NCI-H146 (cell line): ENCODE results near the gene SSRP1.
"Not testable (repeated sequence)": the region's sequence is repeated elsewhere in the genome, so short reads cannot be mapped to it uniquely, and the experiment has no call there.

ENCODE experiments used
- DNase-seq: peaks from one replicate; lab custom pipeline; 2025; lab: John Stamatoyannopoulos, UW

Gene SSRP1, protein sequence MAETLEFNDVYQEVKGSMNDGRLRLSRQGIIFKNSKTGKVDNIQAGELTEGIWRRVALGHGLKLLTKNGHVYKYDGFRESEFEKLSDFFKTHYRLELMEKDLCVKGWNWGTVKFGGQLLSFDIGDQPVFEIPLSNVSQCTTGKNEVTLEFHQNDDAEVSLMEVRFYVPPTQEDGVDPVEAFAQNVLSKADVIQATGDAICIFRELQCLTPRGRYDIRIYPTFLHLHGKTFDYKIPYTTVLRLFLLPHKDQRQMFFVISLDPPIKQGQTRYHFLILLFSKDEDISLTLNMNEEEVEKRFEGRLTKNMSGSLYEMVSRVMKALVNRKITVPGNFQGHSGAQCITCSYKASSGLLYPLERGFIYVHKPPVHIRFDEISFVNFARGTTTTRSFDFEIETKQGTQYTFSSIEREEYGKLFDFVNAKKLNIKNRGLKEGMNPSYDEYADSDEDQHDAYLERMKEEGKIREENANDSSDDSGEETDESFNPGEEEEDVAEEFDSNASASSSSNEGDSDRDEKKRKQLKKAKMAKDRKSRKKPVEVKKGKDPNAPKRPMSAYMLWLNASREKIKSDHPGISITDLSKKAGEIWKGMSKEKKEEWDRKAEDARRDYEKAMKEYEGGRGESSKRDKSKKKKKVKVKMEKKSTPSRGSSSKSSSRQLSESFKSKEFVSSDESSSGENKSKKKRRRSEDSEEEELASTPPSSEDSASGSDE

DNA sequence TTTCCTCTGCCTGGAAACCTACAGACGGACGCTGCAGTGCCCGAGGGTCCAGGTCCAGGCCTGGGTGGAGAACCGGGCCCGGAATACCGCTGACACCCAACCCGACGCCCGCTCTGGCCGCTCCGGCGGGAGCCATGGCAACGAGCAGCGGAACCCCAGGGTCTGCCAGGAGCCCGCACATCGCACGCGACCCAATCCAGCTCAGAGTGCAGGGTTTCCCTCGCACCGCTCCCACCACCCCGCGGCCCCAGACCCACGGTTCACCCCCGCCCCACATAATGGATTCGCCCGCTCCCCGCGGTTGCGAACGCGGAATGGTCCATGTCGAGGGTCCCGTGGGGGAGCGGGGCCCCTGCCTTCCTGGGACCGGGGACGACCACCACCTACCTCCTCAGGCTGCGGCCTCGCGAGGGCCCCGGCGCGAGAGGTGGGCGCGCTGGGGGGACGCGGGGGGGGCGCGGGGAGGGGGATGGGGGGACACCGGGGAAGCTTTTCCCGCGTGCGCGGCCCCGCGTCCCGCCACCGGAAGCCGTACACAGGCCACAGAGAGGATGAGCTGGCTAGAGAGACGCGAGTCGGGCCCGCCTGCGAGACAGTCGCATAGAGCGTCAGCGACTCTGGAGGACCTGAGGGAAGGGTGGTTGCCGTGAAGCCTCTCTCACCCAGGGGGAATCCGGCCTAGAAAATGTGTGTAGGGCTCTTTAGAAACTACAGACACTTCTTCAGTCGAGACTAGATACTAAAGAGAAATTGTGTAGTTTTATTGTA lies at the start of gene SSRP1:
Gene SSRP1, minus strand, starts transcription at position 550 of the 768 bp plus-strand sequence. CDS start 771 bp downstream, outside the sequence.
- peak; percentile 90 for DNase-seq

DNA sequence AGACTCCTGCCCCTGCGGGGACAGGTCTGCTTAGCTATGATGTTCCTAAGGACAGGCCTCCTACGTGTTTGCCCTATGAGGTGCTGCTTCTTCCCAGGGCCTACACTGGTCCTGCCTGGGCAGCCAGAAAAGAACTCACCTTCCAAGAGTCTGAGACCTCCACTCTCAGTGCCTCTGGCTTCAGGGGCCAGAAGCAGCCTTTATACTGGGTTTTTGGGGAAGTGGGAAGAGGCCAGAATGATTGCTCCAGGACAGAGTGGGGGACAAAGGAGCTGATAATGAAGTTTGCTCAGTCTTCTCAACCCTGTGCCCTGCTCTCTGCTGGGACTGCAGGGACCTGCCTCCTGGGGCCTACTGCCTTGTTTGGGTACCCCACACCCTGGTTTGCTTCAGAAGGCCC lies 45.3 kb upstream of the SSRP1 start, which contains the start of gene PRG3:
Gene PRG3, minus strand, starts transcription at position 176 of the 400 bp plus-strand sequence. CDS start 442 bp downstream, outside the sequence.
- no peak for DNase-seq

DNA sequence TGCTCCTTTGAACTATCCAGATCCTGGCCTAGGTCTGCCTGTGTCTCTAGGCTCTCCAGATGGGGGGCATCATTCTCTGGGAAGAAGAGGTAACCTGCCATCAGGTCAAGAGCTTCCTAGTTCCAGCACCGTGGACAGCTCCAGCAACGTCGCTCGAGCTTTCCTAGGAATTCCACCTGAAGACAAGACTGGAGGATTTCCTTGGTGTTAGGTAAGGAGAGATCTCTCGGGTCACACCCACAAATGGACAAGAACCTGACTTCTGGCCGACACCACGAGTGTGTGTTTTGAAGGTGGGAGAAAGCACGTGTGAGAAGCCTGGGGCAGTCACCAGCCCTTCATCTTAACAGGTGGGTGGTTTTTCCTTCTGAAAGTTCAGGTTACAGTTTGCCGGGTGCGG lies 44.0 kb upstream of the SSRP1 start:
- no peak for DNase-seq

DNA sequence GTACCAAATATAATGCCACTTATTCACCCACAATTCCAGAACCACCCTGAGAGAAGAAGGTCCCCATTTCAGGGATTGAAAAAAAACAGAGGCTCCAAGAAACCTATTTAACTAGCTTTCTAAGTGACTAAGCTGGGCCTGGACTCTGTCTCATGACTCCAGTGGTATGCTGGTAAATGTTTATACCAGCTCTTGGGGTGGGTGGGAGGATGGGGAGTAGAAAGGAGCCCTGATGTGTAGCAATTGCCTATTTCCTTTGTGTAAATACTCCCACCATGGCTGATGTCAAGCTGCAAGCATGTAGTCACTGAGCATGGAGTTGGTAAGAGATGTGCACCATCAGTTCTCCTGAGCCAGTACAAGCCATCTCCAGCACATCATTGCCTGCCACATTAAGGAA lies 42.5 kb upstream of the SSRP1 start:
- DNase-seq = no peak

DNA sequence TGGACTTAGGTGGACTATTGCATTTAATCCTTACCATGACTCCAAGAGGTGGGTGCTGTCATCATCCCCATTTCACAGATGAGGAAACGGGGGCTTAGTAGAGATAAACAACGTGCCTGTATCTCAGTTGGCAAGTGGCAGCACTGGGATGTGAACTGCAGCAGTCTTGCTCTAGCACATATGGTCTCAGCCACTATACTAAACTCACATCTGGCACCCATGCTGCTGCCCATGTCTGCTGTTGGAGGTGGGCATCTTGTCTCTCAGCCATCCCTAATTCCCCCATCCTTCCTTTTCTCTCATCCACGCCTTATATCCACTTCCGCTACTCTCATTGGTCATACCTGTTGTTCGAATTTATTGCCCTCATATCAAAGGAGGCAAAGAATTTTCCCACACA lies 41.4 kb upstream of the SSRP1 start:
- DNase-seq = no peak

DNA sequence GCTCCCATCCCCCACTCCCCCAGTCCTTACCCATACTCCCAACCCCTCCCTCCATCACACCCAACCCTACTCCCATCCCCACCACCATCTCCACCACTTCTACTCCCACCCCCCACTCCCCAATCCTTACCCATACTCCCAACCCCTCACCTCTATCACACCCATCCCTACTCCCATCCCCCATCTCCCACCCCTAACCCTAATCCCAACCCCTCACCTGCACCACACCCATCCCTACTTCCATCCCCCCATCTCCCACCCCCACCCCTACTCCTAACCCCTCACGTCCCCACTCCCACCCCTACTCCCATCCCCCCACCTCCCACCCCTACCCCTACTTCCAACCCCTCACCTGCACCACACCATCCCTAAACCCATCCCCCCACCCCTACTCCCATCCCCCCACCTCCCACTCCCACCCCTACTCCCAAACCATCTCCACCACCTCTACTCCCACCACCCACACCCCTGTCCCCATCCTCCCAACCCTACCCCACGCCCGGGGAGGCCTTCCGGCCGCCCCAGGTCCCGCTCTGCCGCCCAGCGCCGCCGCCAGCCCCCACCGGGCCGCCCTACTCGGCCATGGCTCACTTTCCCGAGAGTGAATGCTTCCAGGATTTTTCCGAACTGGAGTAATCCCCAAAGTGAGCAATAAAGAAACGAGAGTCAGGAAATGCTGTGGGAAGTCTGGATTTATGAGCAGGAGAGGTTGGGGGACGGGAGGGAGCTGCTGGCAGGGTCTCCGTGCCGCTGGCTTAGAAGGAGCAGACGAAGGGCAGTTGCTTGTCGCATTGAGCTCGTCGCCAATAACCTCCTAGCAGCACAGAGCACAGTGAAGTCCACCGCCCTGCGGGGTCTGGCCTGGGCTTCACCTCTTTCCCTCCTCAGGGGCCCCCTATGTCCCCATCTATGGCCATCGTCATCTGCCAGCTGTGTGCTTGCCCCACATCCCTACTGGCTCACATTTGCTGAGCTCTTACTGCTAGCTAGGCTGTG lies 40.7 kb upstream of the SSRP1 start:
- no peak for DNase-seq

DNA sequence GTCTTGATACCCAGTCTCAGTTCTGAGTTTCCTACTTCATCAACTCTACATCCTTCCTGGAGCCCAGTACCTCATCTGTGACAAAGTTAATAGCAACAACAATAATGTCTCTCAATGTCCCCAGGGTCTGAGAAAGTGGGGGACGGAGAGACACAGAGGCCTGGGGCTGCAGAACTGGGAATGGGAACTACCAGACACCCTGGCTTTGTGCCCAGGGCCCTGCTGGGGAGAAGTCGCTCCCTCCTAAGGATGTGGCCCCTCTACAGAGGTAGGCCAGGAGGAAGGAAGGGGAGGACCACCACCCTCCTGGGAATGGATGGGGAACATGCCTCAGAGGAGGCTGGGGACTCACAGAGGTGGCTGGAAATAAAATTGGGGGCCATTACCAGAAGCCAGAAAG lies 39.8 kb upstream of the SSRP1 start:
- DNase-seq = no peak

DNA sequence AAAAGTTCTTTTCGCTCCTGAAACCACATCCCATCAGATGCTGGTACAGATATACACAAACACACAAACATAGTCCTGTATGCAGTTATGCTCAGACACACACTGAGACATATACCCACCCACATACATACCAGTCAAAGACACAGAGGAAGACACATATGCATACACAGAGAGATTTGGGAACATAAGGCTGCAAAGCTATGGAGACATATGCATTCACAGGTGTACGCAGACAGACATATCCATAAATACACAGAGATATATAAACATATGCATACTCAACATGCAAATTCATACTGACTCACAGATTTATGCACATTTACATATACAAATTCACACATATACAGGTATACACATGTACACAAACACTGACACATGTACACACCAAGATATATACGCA lies 39.3 kb upstream of the SSRP1 start:
- DNase-seq = no peak

DNA sequence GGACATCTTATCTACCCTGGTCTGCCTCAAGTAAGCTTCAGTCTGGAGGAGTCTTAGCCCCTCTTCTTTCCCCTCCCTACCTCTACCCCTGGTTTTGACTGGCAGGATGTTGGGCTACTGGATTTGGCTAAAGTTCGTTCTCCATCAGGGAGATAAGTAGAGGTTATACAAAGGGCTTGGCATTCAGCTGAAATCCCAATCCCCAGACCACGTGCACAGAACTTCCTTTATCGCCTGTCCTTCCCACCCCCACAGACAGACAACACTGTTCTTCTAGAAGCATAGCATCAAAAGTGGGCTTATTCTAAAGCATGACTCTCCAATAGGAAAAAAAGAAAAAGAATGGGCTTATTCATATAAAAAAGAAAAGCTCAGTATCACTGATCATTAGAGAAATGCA lies 37.5 kb upstream of the SSRP1 start:
- DNase-seq = no peak

DNA sequence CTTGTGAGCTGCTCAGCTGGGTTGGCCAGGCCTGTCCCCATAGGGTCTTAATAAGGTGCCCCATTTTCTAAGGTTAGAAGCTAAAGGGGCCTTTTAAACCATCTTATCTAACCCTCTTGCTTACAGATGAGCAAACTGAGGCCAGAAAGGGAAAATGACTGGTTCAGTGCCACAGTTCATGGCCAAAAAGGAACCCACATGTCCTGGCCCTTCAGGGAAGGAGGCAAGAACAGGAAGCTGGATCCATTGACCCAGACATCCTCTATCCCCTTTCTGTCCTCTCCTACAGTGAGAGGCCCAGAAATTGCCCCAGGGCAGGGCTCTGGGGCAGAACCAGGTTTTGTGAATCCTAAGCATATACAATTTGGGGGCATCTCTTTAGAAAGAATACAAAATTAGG lies 35.2 kb upstream of the SSRP1 start:
- DNase-seq = no peak

DNA sequence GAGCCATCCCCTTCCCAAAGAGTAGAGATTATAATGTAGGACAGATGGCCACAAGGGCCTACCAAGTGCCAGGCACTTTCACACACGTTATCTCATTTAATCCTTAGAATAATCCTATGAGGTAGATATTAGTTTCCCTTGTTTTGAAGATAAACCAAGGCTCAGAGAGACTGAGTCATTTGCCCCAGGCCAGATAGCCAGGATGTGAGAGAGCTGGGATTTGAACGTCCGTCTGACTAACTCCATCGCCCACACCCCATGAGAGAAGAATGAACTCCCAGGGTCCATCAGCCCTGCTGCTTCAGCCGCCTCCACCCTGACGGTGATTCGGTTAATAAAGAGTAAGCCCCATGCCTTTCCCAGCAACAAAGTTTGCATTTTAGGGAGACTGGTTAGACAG lies 34.6 kb upstream of the SSRP1 start:
- no peak for DNase-seq

DNA sequence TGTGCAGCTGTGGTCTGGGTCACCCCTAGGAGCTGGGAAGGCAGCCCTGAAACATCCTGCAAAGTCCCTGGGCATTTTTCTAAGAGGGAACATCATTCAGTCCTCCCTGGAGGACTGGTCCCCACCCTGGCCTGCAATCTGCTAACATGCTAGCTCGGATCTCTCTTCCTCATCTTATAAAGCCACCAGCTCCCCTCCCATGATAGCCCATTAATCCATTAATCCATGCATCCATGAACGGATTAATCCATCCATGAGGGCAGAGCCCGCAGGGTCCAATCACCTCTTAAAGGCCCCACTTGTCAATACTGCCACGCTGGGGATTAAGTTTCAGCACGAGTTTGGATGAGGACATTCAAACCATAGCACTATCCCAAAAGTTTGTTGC lies 33.1 kb upstream of the SSRP1 start:
- DNase-seq = no peak

DNA sequence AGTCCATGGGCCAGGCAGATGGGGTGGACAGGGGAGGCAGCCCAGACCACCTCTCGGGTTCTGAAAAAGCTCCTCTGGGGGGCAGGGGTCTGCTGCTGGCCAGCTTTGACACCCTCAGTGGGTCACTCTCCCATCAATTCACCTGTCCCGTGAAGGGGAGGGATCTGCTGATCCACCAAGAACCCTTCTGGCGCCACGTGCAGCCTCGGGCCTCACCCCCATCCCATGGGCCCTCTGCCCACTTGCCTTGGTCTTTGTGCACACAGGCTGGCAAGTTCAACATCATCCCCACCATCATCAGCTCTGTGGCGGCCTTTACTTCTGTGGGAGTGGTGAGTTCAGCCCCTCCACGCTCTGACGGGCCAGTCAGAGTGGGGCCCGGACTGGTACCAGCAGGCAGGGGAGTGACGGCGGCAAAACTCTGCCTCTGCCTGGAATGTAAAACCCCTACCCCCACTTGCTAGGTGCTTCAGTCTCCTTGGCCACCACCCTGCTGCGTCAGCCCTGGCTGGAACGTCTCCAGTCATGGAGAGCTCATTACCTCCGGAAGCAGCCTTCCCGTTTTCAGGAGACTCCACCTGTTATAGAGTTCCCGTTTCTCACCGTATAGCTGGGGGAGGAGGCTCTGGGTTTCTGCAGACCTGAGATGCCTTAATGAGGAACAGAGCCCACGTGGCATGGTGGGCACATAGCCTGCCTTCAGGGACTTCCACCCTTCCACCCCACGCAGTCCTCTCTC lies 32.6 kb upstream of the SSRP1 start:
- no peak for DNase-seq

DNA sequence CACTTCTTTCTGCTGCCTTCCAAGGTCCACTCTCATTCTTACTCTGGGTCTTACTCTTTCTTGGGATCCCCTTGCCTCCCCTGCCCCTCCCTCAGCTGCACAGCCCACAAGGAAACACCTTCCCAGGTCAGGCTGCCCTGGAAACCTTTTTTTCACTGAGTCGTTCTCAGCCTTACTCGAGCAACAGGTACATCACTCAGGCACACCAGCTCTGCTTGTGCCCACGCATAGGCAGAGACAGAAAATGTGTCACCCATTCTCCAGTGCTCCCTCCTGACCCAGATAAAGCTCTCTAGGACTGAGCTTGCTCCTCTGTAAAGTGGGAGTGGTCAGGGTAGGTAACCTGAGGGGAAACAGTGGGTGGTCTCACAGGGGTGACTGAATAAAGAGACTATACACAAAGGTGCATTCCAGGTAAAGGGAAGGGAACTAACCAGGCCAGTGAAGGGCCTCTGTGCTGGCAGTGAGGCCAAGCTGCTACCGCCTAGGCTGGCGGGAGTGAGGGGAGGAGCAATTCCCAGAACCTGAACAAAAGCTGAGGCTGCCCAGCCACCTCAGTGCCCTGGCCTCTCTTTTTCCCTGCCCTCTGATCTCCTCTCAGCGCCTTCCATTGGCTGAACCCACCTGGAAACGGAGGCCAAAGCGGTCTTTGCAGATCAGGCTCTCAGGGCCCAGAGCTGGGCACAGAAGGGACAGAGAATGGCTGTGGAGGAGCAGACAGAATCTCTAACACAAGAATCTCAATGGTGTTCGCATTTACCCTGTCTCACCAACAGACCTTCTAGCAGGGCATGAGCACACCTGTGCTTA lies 29.4 kb upstream of the SSRP1 start:
- peak; percentile 33 for DNase-seq

DNA sequence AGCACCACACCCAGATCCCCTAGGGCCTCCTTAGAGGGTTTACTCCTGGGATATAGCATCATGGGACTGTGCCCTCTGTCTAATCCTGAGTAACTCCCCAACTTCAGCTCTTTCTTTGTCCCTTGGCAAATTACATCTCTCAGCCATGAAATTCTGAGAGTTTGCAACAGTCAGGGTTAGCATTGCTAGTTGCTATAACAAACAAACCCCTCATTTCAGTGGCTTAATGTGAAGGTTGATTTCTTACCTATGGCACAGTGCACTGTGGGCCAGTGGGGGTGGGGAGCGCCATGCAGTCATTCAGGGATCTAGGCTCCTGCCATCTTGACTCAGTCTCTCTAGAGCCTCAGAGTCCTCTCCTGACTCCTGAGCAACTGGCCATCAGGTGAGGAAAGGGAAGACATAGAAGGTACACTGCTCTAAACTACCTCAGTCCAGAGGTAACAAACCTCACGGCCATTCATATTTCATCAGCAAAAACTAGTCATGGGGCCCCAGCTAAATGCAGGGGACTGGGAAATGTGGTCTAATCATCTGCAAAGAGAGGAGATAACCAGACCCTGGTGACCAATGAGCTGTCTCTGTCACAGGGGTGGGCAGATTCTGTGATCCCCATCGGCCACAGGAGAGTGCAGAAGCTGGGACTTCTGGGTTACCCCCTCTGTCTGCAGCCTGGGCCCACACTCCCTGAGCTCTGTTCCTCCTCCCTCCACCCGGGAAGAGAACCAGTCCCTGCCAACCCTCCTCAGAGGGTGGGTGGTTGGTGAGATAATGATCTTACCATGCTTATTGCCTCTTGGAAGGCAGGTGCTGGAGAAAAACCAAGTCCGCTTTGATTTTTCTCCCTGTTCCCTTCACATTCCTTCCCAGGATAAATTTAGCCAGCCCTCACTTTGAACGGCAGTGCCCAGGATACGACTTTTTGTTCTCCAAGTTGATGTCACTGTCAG lies 27.7 kb upstream of the SSRP1 start:
- no peak for DNase-seq

DNA sequence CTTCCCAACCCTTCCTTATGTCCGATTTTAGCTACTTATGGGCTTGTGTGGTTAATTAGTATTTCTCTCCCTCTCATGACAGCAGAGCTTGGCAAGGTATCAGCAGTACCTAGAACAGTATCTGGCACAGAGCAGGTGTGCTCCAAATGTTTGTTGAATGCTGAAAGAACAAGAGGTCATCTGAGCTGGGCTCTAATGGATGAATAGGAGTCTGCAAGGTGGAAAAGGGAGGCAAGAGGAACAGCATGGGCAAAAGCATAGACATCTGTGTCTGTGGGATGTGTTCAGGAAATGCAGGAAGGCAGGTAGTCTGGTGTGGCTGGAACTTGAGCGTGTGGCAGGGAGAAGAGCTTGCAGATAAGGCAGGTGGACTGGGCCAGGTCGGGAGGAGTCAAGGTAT lies 26.2 kb upstream of the SSRP1 start:
- DNase-seq = no peak

DNA sequence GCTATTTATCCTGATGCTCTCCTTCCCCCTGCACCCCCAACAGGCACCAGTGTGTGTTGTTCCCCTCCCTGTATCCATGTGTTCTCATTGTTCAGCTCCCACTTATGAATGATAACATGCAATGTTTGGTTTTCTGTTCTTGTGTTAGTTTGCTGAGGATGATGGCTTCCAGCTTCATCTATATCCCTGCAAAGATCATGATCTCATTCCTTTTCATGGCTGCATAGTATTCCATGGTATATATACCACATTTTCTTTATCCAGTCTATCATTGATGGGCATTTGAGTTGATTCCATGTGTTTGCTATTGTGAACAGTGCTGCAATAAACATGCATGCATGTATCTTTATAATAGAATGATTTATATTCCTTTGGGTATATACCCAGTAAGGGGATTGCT lies 25.7 kb upstream of the SSRP1 start:
- DNase-seq = not testable (repeated sequence)

DNA sequence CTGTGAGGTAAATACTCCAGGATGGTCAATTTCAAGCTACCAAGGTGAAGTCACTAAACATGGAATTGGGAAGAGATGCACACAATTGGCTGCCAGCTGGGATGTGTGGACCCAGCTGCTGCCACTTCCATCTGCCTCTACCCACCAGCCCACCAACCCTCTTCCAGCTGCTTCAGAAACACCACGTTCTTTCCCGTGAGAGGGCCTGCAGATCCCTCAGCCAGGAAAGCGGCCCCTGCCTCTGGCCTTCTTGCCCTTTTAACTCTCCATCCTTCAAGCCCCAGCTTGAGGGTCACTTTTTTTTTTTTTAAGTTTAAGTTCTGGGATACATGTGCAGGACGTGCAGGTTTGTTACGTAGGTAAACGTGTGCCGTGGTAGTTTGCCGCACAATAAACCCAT lies 25.3 kb upstream of the SSRP1 start:
- peak; percentile 15 for DNase-seq
